GM19240 (cell line): Measurements from ENCODE around the gene CEP290.

Experiments
- DNase-seq: peaks from one replicate; pipeline ENCODE4 v3.0.0; 2011; ENCODE audit warnings: low spot score; ENCODE audit not compliant: insufficient read length

Gene CEP290

GRCh38 chr12:88141774-88142609, at the start of gene CEP290, which contains the start of gene TMTC3:
CEP290 (minus strand) TSS chr12:88142088; CDS start chr12:88141307, 781 bp downstream.
TMTC3 (plus strand) TSS chr12:88142307; CDS start chr12:88148316, 6,009 bp downstream.
- DNase-seq: peak; percentile 35

- no peak for DNase-seq
These were observed 46.3 kb upstream of the CEP290 start for GRCh38 chr12:88188180-88188579.

GRCh38 chr12:88187571-88187970, 45.7 kb upstream of the CEP290 start:
- no peak for DNase-seq

- DNase-seq: no peak
These were observed 44.1 kb upstream of the CEP290 start for GRCh38 chr12:88185988-88186387.

GRCh38 chr12:88185279-88185678, 43.4 kb upstream of the CEP290 start:
- DNase-seq: no peak

GRCh38 chr12:88184196-88184595, 42.3 kb upstream of the CEP290 start:
- no peak for DNase-seq

- no peak for DNase-seq
These were observed 40.5 kb upstream of the CEP290 start for GRCh38 chr12:88182416-88182815.

GRCh38 chr12:88181881-88182280, 40.0 kb upstream of the CEP290 start:
- no peak for DNase-seq

GRCh38 chr12:88179436-88180014, 37.6 kb upstream of the CEP290 start:
- no peak for DNase-seq

- no peak for DNase-seq
These were observed 33.7 kb upstream of the CEP290 start for GRCh38 chr12:88175544-88175943.

- DNase-seq: no peak
These were observed 31.0 kb upstream of the CEP290 start for GRCh38 chr12:88172844-88173407.

- no peak for DNase-seq
These were observed 25.5 kb upstream of the CEP290 start for GRCh38 chr12:88167384-88167783.

- DNase-seq: no peak
These were observed 24.3 kb upstream of the CEP290 start for GRCh38 chr12:88166179-88166578.

GRCh38 chr12:88163371-88163770, 21.5 kb upstream of the CEP290 start:
- DNase-seq: no peak

- DNase-seq: no peak
These were observed 14.3 kb upstream of the CEP290 start for GRCh38 chr12:88156075-88156654.

- no peak for DNase-seq
These were observed 12.1 kb upstream of the CEP290 start for GRCh38 chr12:88153959-88154358.

- no peak for DNase-seq
These were observed 8.2 kb upstream of the CEP290 start for GRCh38 chr12:88150063-88150462.

GRCh38 chr12:88145567-88146505, 3.9 kb upstream of the CEP290 start:
- DNase-seq: no peak

GRCh38 chr12:88144546-88145468, 2.9 kb upstream of the CEP290 start:
- DNase-seq: no peak

- DNase-seq: no peak
These were observed 2.1 kb upstream of the CEP290 start for GRCh38 chr12:88144037-88144436.
